Skeletal muscle tissue (tissue), 4 donors: Measurements from ENCODE around the gene PPP2R2B. TPM values are rescaled to one million over a fixed set of nuclear protein-coding genes. Genes with fewer than 3 reads are reported as not detected.

Experiments used
- H3K27ac ChIP-seq: one replicate; pipeline ENCODE4 v1.7.0; 2013; ENCODE audit warnings: mild to moderate bottlenecking, low read depth, low read length, inconsistent platforms
- H3K27me3 ChIP-seq, 3 donors: one replicate each; pipeline ENCODE4 v1.7.0; 2013; ENCODE audit warnings: low read length in 3 of 3; ENCODE audit not compliant: control insufficient read depth in 3 of 3, insufficient read depth in 3 of 3
- H3K36me3 ChIP-seq, 3 donors: one replicate each; pipeline ENCODE4 v1.7.0; 2013; ENCODE audit warnings: low read length in 3 of 3; ENCODE audit not compliant: control insufficient read depth in 3 of 3, insufficient read depth in 3 of 3
- H3K4me1 ChIP-seq, 3 donors: one replicate each; pipeline ENCODE4 v1.7.0; 2013; ENCODE audit warnings: low read length in 3 of 3, mild to moderate bottlenecking in 3 of 3; ENCODE audit not compliant: control insufficient read depth in 3 of 3, insufficient read depth in 3 of 3
- H3K4me3 ChIP-seq, 3 donors: one replicate each; pipeline ENCODE4 v1.7.0; 2013; ENCODE audit warnings: low read length in 3 of 3
- H3K9ac ChIP-seq, 3 donors: one replicate each; pipeline ENCODE4 v1.7.0; 2013; ENCODE audit warnings: low read length in 3 of 3, mild to moderate bottlenecking in 3 of 3, moderate library complexity in 2 of 3, low read depth in 1 of 3
- H3K9me3 ChIP-seq, 3 donors: one replicate each; pipeline ENCODE4 v1.7.0; 2013; ENCODE audit warnings: low read length in 3 of 3; ENCODE audit not compliant: control insufficient read depth in 3 of 3
- total RNA-seq: library from RNA; depleted of rRNA; stranded (reverse); fragments of >200 nt; gene quantifications from one replicate; pipeline ENCODE4 v1.2.3, GENCODE V29; 2014
- donor health status: Osteomylitis.

PPP2R2B gene
- total RNA-seq, 1 donor from 2014 or later, result 4.7 TPM

DNA sequence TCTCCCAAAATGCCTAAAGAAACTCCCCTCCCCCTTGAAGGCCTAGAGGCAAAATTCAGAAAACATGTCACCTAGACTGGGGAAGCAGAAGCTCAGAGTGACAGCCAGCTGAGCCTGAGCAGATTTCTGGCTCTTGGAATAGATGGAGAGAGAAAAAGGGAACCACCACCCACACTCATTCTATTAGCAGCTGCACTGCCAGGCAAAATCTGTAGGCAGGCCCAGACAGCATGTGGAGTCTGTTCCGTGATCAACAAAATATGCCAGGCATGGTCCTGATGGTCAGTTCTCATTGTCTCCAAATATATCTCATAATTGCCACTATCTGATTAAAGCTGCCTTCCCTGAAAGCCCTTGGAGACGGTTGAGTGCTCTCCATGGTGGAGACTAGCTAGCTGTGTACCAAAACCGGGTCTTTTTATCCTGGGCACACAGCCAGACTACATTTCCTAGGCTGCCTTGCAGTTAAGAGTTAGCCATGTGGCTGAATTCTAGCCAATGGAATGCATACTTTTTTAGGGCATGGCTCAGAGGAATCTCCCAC, 230.8 kb downstream of the PPP2R2B start:
- Histone ChIP-seq H3K4me1 (no peaks in the 10 kb centered on the region), H3K27ac (no peak overlapping the region), H3K36me3 (no peaks in the 10 kb centered on the region), H3K9ac (no peak overlapping the region), H3K27me3 (no peaks in the 10 kb centered on the region), H3K9me3 (no peaks in the 10 kb centered on the region), H3K4me3 (no peak overlapping the region)

DNA sequence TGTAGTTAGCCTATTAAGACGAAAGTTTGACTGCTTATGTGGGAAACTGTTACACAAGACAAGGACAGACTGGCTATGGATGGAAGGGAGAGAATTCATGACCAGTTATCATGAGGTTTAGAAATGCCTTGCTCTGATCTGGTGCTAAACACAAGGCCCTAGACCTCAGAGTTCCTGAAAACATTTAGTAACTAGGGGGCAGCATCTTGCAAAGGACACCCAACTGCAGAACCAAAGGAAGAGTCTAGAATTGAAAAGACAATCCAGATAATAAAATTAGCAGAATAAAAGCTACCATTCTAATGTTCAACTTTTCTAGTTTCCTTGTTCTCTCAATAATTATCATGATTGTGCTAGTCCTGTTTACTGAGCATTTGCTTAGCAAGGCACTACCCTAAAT, 232.1 kb downstream of the PPP2R2B start:
- H3K36me3 ChIP-seq, result no peaks in the 10 kb centered on the region
- no peaks in the 10 kb centered on the region for H3K9me3 ChIP-seq
- H3K27ac ChIP-seq, result no peak overlapping the region
- no peak overlapping the region for H3K9ac ChIP-seq
- no peaks in the 10 kb centered on the region for H3K4me1 ChIP-seq
- no peaks in the 10 kb centered on the region for H3K27me3 ChIP-seq
- no peak overlapping the region for H3K4me3 ChIP-seq

DNA sequence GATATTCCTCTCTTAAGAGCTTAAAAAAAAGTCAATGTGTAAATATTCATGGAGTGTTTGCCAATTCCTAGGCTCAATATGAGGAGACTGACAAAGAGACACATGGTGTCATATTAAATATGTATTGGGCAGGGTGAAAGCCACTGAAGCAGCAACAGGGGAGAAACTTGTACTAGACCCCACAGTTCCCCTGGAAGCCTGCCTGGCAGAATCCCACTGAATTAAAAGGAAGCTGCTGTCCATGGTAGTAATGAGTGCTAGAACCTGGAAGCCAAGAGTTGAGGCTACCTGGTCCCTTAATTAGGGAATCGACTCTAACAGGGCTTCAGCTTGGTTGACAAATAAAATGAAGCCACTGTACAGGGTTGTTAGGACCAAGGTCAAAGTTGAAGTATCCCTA, 233.2 kb downstream of the PPP2R2B start:
- H3K27me3 ChIP-seq, result no peaks in the 10 kb centered on the region
- no peak overlapping the region for H3K9ac ChIP-seq
- no peaks in the 10 kb centered on the region for H3K9me3 ChIP-seq
- H3K4me3 ChIP-seq, result no peak overlapping the region
- no peaks in the 10 kb centered on the region for H3K4me1 ChIP-seq
- no peaks in the 10 kb centered on the region for H3K36me3 ChIP-seq
- H3K27ac ChIP-seq, result no peak overlapping the region

DNA sequence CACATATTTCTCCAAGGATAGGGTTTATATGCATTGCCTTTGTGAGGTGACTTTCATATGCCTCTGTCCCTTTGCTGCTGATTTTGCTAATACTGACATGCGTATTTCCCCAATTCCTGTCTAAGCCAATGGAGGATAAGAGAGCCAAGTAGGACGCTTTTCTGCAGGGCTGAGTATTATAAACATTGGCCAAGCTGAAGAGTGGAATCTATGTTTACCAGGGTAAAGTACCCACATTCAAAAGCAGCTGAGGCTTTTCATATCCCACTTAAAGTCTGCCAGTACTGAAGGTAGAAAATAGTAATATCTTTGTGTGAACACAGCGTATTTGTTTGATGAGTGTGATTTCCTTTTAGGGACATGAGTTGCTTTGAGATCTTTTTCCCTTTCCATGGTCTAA, 233.7 kb downstream of the PPP2R2B start:
- H3K9ac ChIP-seq, result no peak overlapping the region
- H3K27me3 ChIP-seq, result no peaks in the 10 kb centered on the region
- H3K4me3 ChIP-seq, result no peak overlapping the region
- no peaks in the 10 kb centered on the region for H3K4me1 ChIP-seq
- no peak overlapping the region for H3K27ac ChIP-seq
- no peaks in the 10 kb centered on the region for H3K9me3 ChIP-seq
- no peaks in the 10 kb centered on the region for H3K36me3 ChIP-seq

DNA sequence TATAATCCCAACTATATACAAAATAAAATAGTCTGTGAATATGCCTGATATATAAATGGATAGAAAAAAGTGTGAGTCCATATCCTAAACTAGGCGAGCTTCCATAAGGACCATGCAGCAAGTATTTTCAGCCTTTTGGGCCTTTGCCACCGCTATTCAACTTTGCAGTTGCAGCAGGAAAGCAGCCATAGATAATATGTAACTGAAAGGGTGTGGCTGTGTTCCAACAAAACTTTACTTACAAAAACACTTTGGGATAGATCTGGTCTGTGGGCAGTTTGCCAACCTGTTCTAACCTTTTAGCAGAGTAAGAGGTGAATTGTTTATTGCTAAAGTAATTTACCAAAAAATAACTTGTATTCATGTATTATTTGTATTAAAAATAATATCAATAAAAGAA, 234.8 kb downstream of the PPP2R2B start:
- H3K27me3 ChIP-seq, result no peaks in the 10 kb centered on the region
- no peaks in the 10 kb centered on the region for H3K36me3 ChIP-seq
- no peaks in the 10 kb centered on the region for H3K4me1 ChIP-seq
- H3K9ac ChIP-seq, result no peak overlapping the region
- no peak overlapping the region for H3K4me3 ChIP-seq
- no peaks in the 10 kb centered on the region for H3K9me3 ChIP-seq
- no peak overlapping the region for H3K27ac ChIP-seq

DNA sequence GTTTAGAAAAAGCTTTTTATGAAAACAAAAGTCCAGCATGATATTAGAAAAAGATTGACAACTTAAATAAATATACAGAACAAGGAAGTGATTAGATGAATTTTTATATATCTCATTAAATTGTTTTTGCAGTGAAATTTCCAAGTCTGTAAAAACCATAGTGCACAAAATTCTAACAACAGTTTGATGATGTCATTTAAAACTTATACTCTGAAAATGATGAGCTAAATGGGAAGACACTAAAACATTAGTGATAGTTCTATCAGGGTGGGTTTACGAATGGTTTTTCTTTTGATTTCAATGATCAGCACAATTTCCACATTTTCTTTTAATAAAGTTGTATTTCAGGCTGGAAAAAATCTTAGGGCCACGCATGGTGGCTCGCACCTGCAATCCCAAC, 236.1 kb downstream of the PPP2R2B start:
- H3K27ac ChIP-seq, result no peak overlapping the region
- no peak overlapping the region for H3K9ac ChIP-seq
- H3K4me1 ChIP-seq, result no peaks in the 10 kb centered on the region
- H3K27me3 ChIP-seq, result no peaks in the 10 kb centered on the region
- no peaks in the 10 kb centered on the region for H3K9me3 ChIP-seq
- H3K4me3 ChIP-seq, result no peak overlapping the region
- no peaks in the 10 kb centered on the region for H3K36me3 ChIP-seq

DNA sequence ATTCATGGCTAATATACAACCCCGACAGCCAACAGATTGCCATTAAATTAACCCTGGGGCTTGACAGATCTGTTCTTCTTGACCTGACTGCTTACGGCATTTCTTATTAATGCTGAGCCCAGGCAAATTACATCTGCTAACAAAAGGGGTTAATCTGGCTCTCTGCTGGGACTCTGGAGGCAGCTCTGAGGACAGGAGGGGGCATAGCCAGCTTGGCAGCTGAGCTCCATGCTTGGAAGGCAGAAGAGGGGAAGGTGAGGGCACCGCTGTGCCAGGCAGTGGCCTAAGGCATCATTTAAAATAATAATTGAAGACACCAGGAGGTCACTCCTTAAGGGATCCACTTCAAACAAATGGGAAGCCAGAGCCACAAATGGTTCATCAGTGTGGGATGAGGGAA, 236.6 kb downstream of the PPP2R2B start:
- H3K27ac ChIP-seq, result no peak overlapping the region
- H3K9ac ChIP-seq, result no peak overlapping the region
- H3K36me3 ChIP-seq, result no peaks in the 10 kb centered on the region
- no peaks in the 10 kb centered on the region for H3K27me3 ChIP-seq
- H3K4me3 ChIP-seq, result no peak overlapping the region
- no peaks in the 10 kb centered on the region for H3K9me3 ChIP-seq
- H3K4me1 ChIP-seq, result no peaks in the 10 kb centered on the region

DNA sequence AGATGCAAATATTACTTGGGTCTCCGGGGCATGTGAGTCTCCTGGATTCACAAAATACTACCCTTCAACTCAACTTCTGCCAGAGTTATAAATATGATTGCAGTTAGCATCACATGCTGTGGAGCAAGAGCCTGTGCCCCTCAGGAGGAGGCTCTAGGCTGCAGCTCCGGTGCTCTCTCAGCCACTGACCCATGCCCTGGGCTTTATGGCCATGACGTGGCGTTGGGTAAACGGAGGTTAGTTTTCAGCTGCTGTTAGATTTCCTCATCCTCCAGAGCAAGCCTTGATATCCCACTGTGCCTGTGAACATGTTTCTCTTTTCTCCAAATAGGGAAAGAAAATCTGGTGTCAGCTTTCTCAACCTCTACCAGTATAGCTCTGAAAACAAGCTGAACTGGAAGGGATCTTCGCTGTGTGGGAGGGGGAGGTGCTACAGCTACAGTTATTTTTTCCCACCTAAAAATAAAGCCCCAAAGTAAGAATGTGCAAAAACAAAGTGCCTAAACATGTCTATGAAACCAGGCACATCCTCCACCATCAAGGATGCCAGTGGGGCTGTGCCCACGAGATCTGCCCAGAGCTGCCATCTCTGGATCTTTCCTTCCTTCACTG, 238.2 kb downstream of the PPP2R2B start:
- Histone ChIP-seq H3K27ac (no peak overlapping the region), H3K9ac (no peak overlapping the region), H3K4me1 (no peaks in the 10 kb centered on the region), H3K36me3 (no peaks in the 10 kb centered on the region), H3K9me3 (no peaks in the 10 kb centered on the region), H3K27me3 (no peaks in the 10 kb centered on the region), H3K4me3 (no peak overlapping the region)

DNA sequence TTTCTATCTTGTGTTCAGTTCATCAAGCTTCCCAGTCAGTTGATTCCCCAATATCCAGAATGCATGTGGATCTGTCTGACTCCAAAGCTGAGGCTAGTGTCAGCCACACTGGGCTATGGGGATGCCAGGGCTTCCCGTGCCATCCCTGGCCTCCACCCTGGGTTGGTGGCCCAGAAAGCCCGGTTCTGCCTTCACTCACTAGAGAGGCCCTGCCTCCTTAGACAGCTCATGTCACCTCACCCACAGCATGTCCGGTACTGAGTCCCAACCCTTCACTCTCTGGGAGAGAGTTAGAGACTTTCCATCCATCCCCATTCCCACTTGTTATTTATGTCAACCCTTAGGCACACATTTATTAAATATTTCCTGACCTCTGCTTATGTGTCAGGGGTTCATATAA, 243.1 kb downstream of the PPP2R2B start:
- Histone ChIP-seq H3K4me1 (no peaks in the 10 kb centered on the region), H3K4me3 (no peak overlapping the region), H3K27ac (no peak overlapping the region), H3K9ac (no peak overlapping the region), H3K9me3 (no peaks in the 10 kb centered on the region), H3K27me3 (no peaks in the 10 kb centered on the region), H3K36me3 (no peaks in the 10 kb centered on the region)

DNA sequence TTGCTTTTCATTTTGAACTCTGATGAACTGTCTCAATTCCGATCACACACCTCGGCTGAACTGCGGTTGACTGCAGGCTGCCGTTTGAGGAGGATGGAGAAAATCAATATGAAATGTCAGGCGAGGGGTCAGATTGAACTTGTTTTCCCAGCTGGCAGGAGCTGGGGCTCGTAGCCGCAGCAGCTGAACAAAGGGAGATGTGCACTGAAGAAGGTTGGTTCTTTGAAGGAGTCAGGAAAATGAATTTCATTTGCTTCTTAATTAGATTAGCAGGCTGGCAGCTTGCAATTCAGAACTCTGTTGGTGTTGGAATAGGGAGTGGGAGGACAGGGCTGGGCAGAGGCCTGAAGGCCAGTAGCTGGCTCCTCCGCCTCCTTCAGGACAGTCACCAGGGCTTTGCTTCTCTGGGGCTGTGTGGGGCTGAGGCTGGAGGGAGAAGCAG, 245.2 kb downstream of the PPP2R2B start:
- H3K9me3 ChIP-seq, result no peaks in the 10 kb centered on the region
- H3K27me3 ChIP-seq, result no peaks in the 10 kb centered on the region
- no peaks in the 10 kb centered on the region for H3K4me1 ChIP-seq
- H3K9ac ChIP-seq, result no peak overlapping the region
- no peak overlapping the region for H3K27ac ChIP-seq
- no peaks in the 10 kb centered on the region for H3K36me3 ChIP-seq
- no peak overlapping the region for H3K4me3 ChIP-seq
